Measurements from ENCODE around the gene COL26A1. TPM values are rescaled to one million over a fixed set of nuclear protein-coding genes. Genes with fewer than 3 reads are reported as not detected.

Gene COL26A1
- total RNA-seq: 0.58 TPM
- long read RNA-seq, partial matches to known transcripts: 0 of 1 reads
- long read RNA-seq, other reads (novel, unspliced or antisense): 1 of 1 reads

DNA sequence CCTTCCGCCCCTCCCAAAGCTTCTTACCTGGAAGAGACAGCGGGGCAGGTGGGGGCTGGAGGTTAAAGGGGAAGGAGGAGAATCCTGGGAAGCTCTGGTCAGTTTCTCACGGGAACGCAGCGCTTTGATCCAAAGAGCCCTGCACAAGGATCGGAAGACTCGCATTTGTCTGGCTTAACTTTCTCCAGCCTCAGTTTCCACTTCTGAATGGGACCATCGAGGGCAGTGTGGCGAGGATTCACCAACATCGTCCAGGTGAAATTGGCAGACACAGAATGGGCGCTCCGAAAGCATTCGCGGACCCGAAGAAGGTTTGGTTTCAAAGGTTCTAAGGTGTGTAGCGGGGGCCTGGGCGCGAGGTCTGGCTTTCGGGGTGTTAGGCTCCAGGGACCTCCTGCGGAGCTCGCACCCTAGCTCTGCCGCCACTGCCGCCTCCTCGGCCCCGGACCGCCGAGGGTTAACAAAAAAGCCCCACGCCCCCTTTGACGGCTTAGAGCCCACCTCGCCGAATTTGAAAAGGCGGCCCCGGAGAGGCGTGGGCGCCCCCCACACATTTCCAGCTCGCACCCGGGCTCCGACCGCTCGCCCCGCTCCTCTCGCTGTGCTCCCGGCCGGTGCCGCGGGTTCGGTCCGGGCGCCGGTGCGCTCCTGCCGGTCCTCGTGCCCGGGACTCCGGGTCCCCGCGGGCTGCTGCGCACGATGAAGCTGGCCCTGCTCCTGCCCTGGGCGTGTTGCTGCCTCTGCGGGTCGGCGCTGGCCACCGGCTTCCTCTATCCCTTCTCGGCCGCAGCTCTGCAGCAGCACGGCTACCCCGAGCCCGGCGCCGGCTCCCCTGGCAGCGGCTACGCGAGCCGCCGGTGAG is at the start of gene COL26A1:
Gene COL26A1, plus strand, starts transcription at position 542 of the 862 bp plus-strand sequence. Its CDS starts 158 bp downstream, at position 700.
- peaks cover 22% of the 10 kb centered on the region for H3K27me3 ChIP-seq
- no peak within 1 kb of the TSS for H3K27ac ChIP-seq
- H3K36me3 ChIP-seq: no peaks in the 10 kb centered on the region
- no peaks in the 10 kb centered on the region for H3K9me3 ChIP-seq
- H3K4me3 ChIP-seq: peak within 1 kb of the TSS; percentile 50
- peak; percentile 68 for ATAC-seq
- peak; percentile 69 for DNase-seq
- H3K4me1 ChIP-seq: peaks cover 7% of the 10 kb centered on the region
- intact Hi-C loops (cut with DNase I): no loop called here
- TF ChIP-seq, protein P1, sequence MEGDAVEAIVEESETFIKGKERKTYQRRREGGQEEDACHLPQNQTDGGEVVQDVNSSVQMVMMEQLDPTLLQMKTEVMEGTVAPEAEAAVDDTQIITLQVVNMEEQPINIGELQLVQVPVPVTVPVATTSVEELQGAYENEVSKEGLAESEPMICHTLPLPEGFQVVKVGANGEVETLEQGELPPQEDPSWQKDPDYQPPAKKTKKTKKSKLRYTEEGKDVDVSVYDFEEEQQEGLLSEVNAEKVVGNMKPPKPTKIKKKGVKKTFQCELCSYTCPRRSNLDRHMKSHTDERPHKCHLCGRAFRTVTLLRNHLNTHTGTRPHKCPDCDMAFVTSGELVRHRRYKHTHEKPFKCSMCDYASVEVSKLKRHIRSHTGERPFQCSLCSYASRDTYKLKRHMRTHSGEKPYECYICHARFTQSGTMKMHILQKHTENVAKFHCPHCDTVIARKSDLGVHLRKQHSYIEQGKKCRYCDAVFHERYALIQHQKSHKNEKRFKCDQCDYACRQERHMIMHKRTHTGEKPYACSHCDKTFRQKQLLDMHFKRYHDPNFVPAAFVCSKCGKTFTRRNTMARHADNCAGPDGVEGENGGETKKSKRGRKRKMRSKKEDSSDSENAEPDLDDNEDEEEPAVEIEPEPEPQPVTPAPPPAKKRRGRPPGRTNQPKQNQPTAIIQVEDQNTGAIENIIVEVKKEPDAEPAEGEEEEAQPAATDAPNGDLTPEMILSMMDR (IDR thresholded peaks at IDR 0.05): no peak

DNA sequence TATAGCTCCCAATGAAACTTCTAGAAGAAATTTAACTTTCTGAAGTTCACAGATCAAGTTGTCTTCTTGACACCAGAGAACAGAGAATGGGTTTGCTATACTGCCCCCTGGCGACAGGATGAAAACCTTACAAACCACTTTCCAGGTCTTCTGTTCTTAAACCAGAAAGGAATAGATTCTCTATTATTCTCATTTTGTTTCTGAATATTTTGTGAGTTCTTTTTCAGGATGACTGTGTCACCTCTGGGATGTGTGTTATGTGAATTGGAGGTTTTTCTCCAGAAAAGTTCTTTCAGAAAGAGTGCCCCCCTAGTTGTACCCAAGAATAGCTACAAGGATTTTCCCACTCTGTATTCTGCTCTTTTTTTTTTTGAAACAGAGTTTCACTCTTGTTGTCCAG is 47.3 kb upstream of the COL26A1 start:
- no peak overlapping the region for H3K27ac ChIP-seq
- TF ChIP-seq, protein P1 (IDR thresholded peaks at IDR 0.05): peak; percentile 70
- no peak overlapping the region for H3K4me3 ChIP-seq
- peaks cover 5% of the 10 kb centered on the region for H3K36me3 ChIP-seq
- H3K4me1 ChIP-seq: no peaks in the 10 kb centered on the region
- intact Hi-C loops (cut with DNase I): no loop called here
- ATAC-seq (no peak), DNase-seq (no peak)
- no peaks in the 10 kb centered on the region for H3K9me3 ChIP-seq
- H3K27me3 ChIP-seq: no peaks in the 10 kb centered on the region

DNA sequence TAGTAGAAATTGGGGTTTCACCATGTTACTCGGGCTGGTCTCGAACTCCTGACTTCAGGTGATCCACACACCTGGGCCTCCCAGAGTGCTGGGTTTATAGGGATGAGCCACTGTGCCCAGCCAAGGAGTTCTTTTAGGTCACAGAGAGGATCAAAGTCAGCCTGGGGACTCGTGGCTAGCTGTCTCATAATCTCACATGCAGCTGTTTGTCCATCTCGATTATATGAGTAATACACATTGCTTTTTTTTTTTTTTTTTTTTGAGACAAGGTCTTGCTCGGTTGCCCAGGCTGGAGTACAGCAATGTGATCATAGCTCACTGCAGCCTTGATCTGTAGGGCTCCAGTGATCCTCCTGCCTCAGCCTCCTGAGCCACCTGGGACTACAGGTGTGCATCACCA is 43.3 kb upstream of the COL26A1 start:
- Histone ChIP-seq H3K4me1 (peaks cover 6% of the 10 kb centered on the region), H3K27me3 (no peaks in the 10 kb centered on the region), H3K36me3 (peaks cover 5% of the 10 kb centered on the region), H3K27ac (no peak overlapping the region), H3K4me3 (no peak overlapping the region), H3K9me3 (no peaks in the 10 kb centered on the region)
- ATAC-seq (no peak), DNase-seq (no peak)
- TF ChIP-seq, protein P1 (IDR thresholded peaks at IDR 0.05): no peak
- intact Hi-C loops (cut with DNase I): no loop called here

DNA sequence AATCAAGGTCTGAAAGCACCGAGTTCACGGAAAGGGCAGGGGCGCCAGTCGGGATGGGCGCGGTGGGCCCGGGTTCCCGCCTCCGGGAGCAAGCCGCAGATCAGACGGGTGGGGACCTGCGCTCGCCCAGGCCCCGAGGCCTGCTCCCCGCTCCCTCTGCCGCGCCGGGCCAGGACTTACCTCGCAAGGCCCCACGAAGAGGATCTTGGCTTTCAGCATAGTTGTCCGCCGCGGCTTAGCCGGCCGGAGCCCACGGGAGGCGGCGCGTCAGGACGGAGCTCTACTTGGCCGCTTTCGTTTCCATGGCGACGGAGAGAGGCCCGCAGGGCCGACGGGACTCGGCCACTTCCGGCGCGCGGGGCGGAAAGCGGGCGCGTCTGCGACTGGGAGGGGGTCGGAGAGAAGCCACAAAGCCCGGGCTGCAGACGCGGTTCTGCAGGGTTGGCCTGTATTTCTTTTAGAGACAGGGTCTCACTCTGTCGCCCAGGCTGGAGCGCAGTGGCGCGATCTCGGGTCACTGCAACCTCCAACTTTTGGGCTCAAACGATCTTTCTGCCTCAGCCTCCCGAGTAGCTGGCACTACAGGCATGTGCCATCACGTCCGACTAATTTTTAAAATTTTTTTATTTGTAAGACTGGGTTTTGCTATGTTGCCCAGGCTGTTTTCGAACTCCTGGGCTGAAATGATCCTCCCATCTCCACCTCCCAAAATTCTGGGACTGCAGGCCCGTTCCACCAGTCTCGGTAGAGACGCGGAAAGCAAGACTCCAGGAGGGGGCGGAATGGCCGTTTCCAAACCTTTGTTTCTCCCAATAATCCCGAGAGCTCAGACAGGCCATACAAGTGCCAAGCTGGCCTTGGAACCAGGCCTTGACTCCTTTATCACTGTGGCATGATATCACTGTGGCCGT is 40.9 kb upstream of the COL26A1 start, which contains the start of gene IFT22:
Gene IFT22, minus strand, starts transcription at position 322 of the 911 bp plus-strand sequence. Its CDS starts 103 bp downstream, at position 219.
- Histone ChIP-seq H3K27me3 (no peaks in the 10 kb centered on the region), H3K9me3 (no peaks in the 10 kb centered on the region), H3K27ac (peak within 1 kb of the TSS; percentile 87), H3K4me1 (peaks cover 6% of the 10 kb centered on the region), H3K36me3 (no peaks in the 10 kb centered on the region), H3K4me3 (peak within 1 kb of the TSS; percentile 79)
- ATAC-seq: peak; percentile 99
- peak; percentile 96 for DNase-seq
- TF ChIP-seq, protein P1 (IDR thresholded peaks at IDR 0.05): peak; percentile 21
- intact Hi-C loops (cut with DNase I): no loop called here

DNA sequence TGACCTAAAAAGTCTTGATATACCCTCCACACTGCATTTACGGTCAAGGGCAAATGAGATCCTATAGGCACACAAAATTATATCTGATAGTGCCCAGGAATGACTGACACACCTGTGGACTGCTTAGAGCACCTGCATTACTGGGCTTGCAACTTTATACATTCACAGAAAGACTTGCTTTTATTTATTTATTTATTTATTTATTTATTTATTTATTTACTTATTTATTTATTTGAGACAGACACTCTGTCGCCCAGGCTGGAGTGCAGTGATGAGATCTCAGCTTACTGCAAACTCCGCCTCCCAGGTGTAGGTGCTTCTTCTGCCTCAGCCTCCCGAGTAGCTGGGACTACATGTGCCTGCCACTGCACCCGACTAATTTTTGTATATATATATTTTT is 34.5 kb upstream of the COL26A1 start:
- Histone ChIP-seq H3K27ac (no peak overlapping the region), H3K9me3 (no peaks in the 10 kb centered on the region), H3K36me3 (no peaks in the 10 kb centered on the region), H3K4me3 (no peak overlapping the region), H3K27me3 (peaks cover 10% of the 10 kb centered on the region), H3K4me1 (no peaks in the 10 kb centered on the region)
- intact Hi-C loops (cut with DNase I): no loop called here
- TF ChIP-seq, protein P1 (IDR thresholded peaks at IDR 0.05): no peak
- no peak for ATAC-seq
- DNase-seq: no peak
